DND-41 (cell line): Measurements from ENCODE around the gene SQSTM1.

ENCODE experiments used
- ATAC-seq: fragments of 200-7000 bp; cut with Tn5 transposase; 3 replicates; pipeline ENCODE4 v1.9.1; 2021; ENCODE audit warnings: low read depth; ENCODE audit not compliant: insufficient read depth
- DNase-seq: peaks from one replicate; pipeline ENCODE4 v3.0.0-alpha.2; 2020
- H2AFZ ChIP-seq: 2 replicates; pipeline ENCODE4 v1.6.0; 2012; ENCODE audit warnings: low read depth, low read length
- H3K27ac ChIP-seq: 2 replicates; pipeline ENCODE4 v1.5.1; 2012; ENCODE audit warnings: low read length, inconsistent platforms
- H3K27me3 ChIP-seq: fragments of 200-600 bp; sonication (generic); 2 replicates; pipeline ENCODE4 v1.6.0; 2012; ENCODE audit warnings: low read length, mild to moderate bottlenecking, inconsistent platforms; ENCODE audit not compliant: insufficient read depth, poor library complexity
- H3K36me3 ChIP-seq: 2 replicates; pipeline ENCODE4 v1.5.1; 2012; ENCODE audit warnings: low read length, inconsistent platforms; ENCODE audit not compliant: insufficient read depth
- H3K4me1 ChIP-seq: 2 replicates; pipeline ENCODE4 v1.5.1; 2012; ENCODE audit warnings: mild to moderate bottlenecking, low read length; ENCODE audit not compliant: insufficient read depth
- H3K4me2 ChIP-seq: 2 replicates; pipeline ENCODE4 v1.6.0; 2012; ENCODE audit warnings: mild to moderate bottlenecking, moderate library complexity, low read length, inconsistent platforms; ENCODE audit not compliant: insufficient read depth
- H3K4me3 ChIP-seq, 2 experiments: fragments of 200-600 bp in 1 of 2; shearing (Covaris generic) in 1 of 2; 2 replicates each; pipeline ENCODE4 v1.5.1; 2012 to 2016; ENCODE audit warnings: inconsistent platforms in 2 of 2, low read length in 2 of 2, mild to moderate bottlenecking in 2 of 2, low read depth in 1 of 2, moderate library complexity in 1 of 2
- H3K79me2 ChIP-seq: 2 replicates; pipeline ENCODE4 v1.6.0; 2012; ENCODE audit warnings: low read length, inconsistent platforms; ENCODE audit not compliant: insufficient read depth
- H3K9ac ChIP-seq: 2 replicates; pipeline ENCODE4 v1.6.0; 2012; ENCODE audit warnings: low read depth, mild to moderate bottlenecking, inconsistent platforms, low read length, moderate library complexity
- H3K9me3 ChIP-seq: 2 replicates; pipeline ENCODE4 v1.5.1; 2012; ENCODE audit warnings: low read length, moderate library complexity, mild to moderate bottlenecking, inconsistent platforms; ENCODE audit not compliant: insufficient read depth, severe bottlenecking
- H4K20me1 ChIP-seq: 2 replicates; pipeline ENCODE4 v1.6.0; 2012; ENCODE audit warnings: low read length; ENCODE audit not compliant: insufficient read depth
- CTCF ChIP-seq: IDR thresholded peaks from 2 replicates; pipeline ENCODE4 v1.5.1; 2012; ENCODE audit warnings: borderline replicate concordance, low read length, moderate library complexity, mild to moderate bottlenecking; ENCODE audit not compliant: poor library complexity, severe bottlenecking; ENCODE audit errors: extremely low read depth
- EZH2 ChIP-seq: IDR thresholded peaks from 3 replicates; pipeline ENCODE4 v1.6.1; 2012; ENCODE audit warnings: borderline replicate concordance, low read depth, mild to moderate bottlenecking, moderate library complexity, low read length, inconsistent platforms; ENCODE audit not compliant: severe bottlenecking

The SQSTM1 gene

GRCh38 chr5:179827680-179828079 lies 7.0 kb downstream of the SQSTM1 start:
- Histone ChIP-seq H3K27me3 (no peaks in the 10 kb centered on the region), H3K79me2 (peaks cover 4% of the 10 kb centered on the region; the same call in 1 of the 2 replicates), H3K4me3 (no peak overlapping the region), H3K36me3 (peaks cover 80% of the 10 kb centered on the region), H3K9ac (no peak overlapping the region), H3K4me2 (no peak overlapping the region), H3K27ac (no peak overlapping the region), H3K4me1 (peaks cover 1% of the 10 kb centered on the region; the same call in 1 of the 2 replicates), H4K20me1 (peaks cover 4% of the 10 kb centered on the region; the same call in 1 of the 2 replicates), H3K9me3 (no peaks in the 10 kb centered on the region), H2AFZ (no peak overlapping the region)
- peak; percentile 9 for TF ChIP-seq CTCF
- no peak for TF ChIP-seq EZH2
- peak; percentile 73 for ATAC-seq
- peak; percentile 45 for DNase-seq

- no peaks in the 10 kb centered on the region for H4K20me1 ChIP-seq
- H3K4me1 ChIP-seq = no peaks in the 10 kb centered on the region
- no peaks in the 10 kb centered on the region for H3K27me3 ChIP-seq
- H3K27ac ChIP-seq = no peak overlapping the region
- no peak overlapping the region for H3K9ac ChIP-seq
- TF ChIP-seq CTCF (no peak), EZH2 (no peak)
- no peaks in the 10 kb centered on the region for H3K9me3 ChIP-seq
- no peak overlapping the region for H3K4me3 ChIP-seq
- H3K4me2 ChIP-seq = no peak overlapping the region
- no peak overlapping the region for H2AFZ ChIP-seq
- peaks cover 85% of the 10 kb centered on the region for H3K36me3 ChIP-seq
- ATAC-seq (no peak), DNase-seq (no peak)
- H3K79me2 ChIP-seq = no peaks in the 10 kb centered on the region
Measured at GRCh38 chr5:179828756-179829421, 8.2 kb downstream of the SQSTM1 start.

GRCh38 chr5:179829732-179830435 lies 9.2 kb downstream of the SQSTM1 start:
- TF ChIP-seq EZH2 = no peak
- TF ChIP-seq CTCF = no peak
- ATAC-seq = no peak
- H3K36me3 ChIP-seq = peaks cover 79% of the 10 kb centered on the region
- no peaks in the 10 kb centered on the region for H3K27me3 ChIP-seq
- no peaks in the 10 kb centered on the region for H4K20me1 ChIP-seq
- H3K9ac ChIP-seq = no peak overlapping the region
- H3K4me1 ChIP-seq = no peaks in the 10 kb centered on the region
- no peak overlapping the region for H2AFZ ChIP-seq
- no peak overlapping the region for H3K4me2 ChIP-seq
- no peak overlapping the region for H3K4me3 ChIP-seq
- H3K27ac ChIP-seq = no peak overlapping the region
- DNase-seq = no peak
- H3K9me3 ChIP-seq = no peaks in the 10 kb centered on the region
- H3K79me2 ChIP-seq = no peaks in the 10 kb centered on the region
